ENCODE data around the gene NFATC1.

Gene NFATC1

GRCh38 chr18:79570266-79571201, 174.8 kb downstream of the NFATC1 start:
- no peak for DNase-seq (ENCODE audit: low read depth in 1 of 2, low spot score in 1 of 2)

- no peak for DNase-seq (ENCODE audit: low read depth in 1 of 2, low spot score in 1 of 2)
Measured at GRCh38 chr18:79571211-79572092, 175.7 kb downstream of the NFATC1 start.

GRCh38 chr18:79572093-79572780, 176.5 kb downstream of the NFATC1 start:
- DNase-seq (ENCODE audit: low read depth in 1 of 2, low spot score in 1 of 2): no peak

GRCh38 chr18:79572848-79573451, 177.2 kb downstream of the NFATC1 start:
- no peak for DNase-seq (ENCODE audit: low read depth in 1 of 2, low spot score in 1 of 2)

GRCh38 chr18:79573921-79574491, 178.3 kb downstream of the NFATC1 start:
- DNase-seq (ENCODE audit: low read depth in 1 of 2, low spot score in 1 of 2): no peak

- DNase-seq (ENCODE audit: low read depth in 1 of 2, low spot score in 1 of 2): no peak
Measured at GRCh38 chr18:79574938-79575525, 179.3 kb downstream of the NFATC1 start.

GRCh38 chr18:79575891-79576685, 180.4 kb downstream of the NFATC1 start:
- no peak for DNase-seq (ENCODE audit: low read depth in 1 of 2, low spot score in 1 of 2)

GRCh38 chr18:79576686-79577351, 181.1 kb downstream of the NFATC1 start:
- no peak for DNase-seq (ENCODE audit: low read depth in 1 of 2, low spot score in 1 of 2)

- DNase-seq (ENCODE audit: low read depth in 1 of 2, low spot score in 1 of 2): no peak
Measured at GRCh38 chr18:79577451-79578395, 182.0 kb downstream of the NFATC1 start.

- no peak for DNase-seq (ENCODE audit: low read depth in 1 of 2, low spot score in 1 of 2)
Measured at GRCh38 chr18:79578396-79579260, 182.9 kb downstream of the NFATC1 start.

All from activated T-helper 1 cell treated with anti-CD3 and anti-CD28 coated beads, Interleukin-2, amount 50 U/mL, for 16 hours (primary cell).